ENCODE data around the gene ITPR1.

The ITPR1 gene

DNA sequence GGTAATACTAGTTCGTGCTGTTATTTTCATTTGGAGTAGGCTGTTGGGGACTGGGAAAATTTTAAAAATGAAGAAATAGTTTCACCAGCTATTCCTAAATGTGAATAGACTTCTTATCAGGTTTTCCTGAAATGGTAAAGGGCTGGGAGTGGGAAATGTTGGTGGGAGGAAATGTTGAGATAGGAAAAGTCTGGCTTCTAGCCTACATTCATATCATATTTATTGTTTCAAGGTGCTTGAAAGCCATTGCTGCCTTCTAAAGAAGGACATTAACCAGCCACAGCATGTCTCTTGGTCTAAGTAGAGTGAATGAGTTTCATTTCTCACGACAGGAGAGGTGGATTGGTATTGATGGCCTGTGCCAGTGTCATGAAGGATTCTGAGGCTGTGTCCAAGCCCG is 288.9 kb downstream of the ITPR1 start:
- DNase-seq (ENCODE audit: low read depth), result no peak

DNA sequence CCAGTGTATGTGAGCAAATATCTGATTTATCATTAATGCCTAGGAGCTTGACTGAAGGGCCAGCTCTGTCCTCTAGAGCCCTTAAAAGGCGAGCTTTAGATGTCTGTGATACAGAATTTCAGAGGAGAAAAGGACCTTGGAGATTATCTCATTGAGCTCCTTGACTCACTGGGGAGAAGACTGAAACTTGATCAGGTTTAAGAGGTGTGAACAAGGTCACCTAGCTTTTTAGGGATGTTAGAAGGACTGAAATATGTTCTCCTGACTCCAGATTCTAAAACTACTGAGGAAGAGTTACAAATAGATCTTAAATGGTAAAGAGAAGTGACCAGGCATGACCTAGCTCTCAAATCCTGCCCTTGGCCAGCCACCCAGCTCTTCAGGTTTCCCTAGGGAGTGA is 292.4 kb downstream of the ITPR1 start:
- no peak for DNase-seq (ENCODE audit: low read depth)

DNA sequence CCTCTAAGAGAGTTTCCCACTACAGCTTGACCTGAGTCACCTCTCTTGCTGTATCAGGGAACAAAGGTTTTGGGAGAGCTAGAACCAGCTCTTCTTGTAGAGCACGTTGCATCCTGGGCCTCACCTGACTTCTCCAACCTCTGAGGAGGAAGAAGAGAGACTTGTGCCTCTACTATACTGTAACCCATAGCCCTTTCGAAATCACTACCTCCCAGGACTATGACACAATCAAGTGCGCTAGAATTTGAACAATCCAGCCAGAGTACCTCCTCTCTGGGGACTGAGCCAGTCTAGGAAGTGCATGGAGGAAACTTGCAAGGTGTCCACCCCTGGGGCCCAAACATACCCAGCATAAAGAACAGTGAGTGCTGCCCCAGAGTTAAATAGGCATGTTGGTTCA is 293.3 kb downstream of the ITPR1 start:
- DNase-seq (ENCODE audit: low read depth), result no peak

DNA sequence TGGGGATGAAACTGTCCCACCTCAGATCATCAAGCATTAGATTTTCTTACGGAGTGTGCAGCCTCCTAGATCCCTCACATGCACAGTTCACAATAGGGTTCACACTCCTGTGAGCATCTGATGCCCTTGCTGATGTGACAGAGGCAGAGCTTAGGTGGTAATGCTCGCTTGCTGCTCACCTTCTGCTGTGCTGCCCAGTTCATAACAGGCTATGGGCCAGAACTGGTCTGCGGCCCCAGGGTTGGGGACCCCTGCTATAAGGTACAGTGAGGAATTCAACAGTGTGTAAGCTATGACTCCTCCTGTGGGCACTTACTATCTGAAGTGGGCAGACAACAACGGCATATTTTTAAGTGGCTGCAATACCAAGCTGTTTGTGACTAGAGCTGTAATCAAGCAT is 298.2 kb downstream of the ITPR1 start:
- DNase-seq (ENCODE audit: low read depth), result no peak

DNA sequence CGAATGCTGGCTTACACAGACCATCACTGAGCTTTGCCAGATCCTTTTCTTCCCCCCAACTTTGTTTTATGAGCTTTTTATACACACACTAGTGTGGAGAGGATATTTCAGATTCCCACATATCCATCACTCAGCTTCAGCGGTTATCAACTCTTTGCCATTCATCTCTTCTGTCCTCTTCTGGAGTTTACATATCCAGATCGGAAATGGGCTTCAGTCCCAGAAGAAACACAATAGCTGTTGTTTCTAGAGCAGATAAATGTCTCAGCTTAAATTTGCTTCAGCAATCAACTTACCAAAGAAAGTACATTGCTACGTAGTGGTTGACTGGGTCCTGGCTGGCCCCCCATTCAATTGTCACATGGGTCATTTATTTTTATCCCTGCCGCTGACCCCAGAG is 300.2 kb downstream of the ITPR1 start:
- DNase-seq (ENCODE audit: low read depth), result no peak

DNA sequence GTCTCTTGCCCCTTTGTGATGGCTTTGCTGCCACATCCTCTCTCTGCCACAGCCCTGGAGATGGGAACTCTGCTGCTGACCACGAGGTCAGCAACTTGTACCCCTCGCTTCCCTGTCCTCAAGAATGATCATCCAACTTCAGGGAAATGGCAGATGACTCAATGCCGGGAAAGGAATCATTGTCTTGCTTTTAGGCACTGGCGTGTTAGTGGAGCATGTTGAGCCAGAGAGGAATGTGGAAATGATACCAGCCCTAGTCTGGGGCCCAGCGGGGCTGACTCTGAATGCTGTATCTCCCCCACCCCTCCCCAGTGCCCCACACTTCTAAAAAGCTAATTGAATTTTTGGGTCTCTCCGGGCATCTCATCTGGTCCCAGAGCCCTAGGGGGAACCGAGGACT is 301.2 kb downstream of the ITPR1 start:
- DNase-seq (ENCODE audit: low read depth), result no peak

DNA sequence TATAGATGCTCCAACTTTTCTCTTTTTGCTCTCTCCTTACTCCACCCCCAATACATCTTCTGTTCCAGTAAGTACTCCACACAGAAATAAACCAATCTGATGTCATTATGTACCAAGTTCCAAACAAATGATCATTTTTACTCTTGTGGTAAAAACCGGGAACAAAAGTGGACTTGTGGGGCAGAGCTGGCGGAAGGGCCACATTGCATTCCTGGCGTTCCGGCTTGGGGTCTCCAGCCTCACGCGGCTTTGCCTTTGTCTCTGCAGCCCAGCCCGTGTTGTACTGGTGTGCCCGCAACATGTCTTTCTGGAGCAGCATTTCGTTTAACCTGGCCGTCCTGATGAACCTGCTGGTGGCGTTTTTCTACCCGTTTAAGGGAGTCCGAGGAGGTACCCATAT is 301.6 kb downstream of the ITPR1 start:
- DNase-seq (ENCODE audit: low read depth), result no peak

DNA sequence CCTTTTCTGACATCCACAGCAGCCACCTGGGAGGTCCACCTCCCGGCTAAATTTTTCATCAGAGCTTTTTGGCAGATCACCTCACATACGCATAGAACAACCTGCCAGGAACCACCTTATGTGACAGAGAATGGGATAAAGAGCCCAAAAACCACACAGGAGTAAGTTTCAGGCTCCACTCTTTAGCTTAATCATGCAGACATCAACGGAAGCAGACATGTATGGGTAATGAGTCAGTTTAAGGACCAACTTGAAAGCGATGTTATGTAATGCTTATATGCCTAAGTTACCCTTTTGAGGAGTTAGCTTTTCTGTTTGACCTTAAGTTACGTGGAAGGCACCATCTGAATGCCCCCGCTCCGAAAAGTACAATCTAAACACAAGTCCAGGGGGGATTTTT is 302.8 kb downstream of the ITPR1 start:
- no peak for DNase-seq (ENCODE audit: low read depth)

DNA sequence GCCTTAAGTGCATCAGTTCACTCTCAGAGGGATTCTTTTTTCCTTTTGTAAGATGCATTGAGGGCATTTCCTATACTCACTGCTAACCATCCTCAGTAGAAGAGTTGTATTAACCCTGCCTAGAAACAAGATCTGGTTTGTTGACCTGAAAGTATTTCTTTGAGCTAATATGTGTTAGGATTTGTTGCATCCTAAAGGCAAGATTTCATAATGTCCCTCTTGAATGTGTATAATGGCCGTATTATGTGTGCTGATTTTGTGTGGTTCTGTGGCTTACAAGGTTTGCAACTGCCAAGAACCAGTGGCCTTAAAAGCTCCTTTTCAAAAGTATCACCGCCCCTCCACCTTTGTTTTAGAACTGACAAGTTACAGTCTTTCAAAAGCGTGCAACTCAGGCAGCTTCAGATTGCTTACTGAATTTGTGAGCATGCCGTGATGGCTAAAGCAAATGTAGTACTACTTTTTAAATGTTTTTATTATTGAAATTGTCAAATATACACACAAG is 304.1 kb downstream of the ITPR1 start:
- no peak for DNase-seq (ENCODE audit: low read depth)

DNA sequence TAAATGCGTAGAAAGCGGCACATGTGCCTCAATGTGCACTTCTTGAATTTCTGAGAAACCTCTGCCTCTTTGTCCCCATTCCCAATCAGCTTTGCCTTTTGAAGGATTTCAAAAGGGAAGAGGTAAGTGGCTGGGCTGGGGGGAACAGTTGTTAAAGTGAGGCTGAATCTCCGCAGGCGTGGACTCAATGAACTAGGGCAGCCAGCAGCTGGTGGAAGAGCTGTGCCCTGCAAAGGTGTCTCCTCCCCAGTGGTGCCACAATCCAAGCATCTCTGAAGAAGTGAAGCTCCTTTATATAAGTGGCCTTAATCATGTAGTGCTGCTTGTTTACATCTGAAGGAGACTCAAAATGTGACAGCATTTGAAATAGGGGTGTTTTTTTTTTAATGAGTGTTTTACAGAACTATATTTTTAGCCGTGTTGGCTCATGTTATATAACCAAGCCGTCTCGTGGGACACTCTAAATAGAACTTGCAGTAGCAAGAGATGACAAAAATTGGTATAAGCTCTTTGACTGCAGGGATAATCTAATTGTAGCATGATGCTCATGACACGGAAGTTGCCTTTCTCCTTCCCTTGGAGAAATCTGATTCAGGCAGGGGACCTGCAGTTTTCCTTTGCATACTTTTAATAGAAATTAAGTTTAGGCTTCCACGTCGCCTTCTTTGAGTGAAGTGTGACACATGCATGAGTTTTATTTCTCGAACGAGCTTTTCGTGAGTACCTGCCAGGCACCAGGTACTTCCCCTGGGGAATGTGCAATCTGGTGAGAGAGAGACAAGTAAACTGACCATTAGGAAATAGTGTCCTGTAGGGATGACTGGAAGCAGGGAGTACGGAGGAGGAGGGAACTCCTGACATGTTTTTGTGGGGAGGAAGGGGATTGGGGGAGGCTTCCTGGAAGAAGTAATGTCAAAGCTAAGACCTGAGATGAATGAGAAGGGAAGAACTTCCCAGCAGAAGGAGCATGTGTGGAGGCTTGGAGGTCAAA is 306.4 kb downstream of the ITPR1 start:
- no peak for DNase-seq (ENCODE audit: low read depth)

DNA sequence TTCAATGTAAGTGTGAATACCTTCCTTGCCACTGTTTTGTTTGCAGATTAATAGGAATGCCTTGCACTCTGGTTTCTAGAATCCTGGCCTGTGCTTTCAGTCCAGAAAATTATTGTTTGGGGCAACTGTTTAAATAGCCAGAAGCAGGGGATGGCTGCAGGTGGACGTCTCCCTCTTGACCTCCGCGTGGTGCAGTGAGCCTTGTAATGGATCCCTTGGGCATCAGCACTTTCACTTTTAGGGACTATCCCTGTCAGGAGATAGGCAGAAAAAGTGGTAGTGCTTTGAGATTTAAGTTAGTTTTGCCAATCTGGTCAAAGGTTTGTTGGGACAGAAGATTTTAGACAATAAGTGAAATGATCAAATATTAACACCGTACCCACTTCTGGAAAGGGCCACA is 307.4 kb downstream of the ITPR1 start:
- no peak for DNase-seq (ENCODE audit: low read depth)

DNA sequence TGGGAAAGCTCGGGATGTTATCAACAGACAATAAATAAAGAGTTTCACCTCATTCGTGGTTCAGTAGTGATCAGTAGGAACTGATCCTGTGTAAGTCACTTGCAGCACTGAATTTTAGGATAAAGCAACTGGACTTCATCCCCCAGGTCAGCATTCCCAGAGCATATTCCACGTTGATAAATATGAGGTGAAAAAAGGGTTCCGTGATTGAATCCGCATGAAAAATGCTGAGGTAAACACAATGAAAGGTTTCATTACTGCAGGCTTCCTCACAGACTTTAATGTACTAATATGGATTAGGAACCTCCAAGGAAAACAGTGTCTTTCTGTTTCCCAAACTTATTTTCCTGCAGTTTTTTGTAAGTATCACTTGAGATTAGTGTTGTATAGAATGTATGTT is 308.7 kb downstream of the ITPR1 start:
- DNase-seq (ENCODE audit: low read depth), result no peak

DNA sequence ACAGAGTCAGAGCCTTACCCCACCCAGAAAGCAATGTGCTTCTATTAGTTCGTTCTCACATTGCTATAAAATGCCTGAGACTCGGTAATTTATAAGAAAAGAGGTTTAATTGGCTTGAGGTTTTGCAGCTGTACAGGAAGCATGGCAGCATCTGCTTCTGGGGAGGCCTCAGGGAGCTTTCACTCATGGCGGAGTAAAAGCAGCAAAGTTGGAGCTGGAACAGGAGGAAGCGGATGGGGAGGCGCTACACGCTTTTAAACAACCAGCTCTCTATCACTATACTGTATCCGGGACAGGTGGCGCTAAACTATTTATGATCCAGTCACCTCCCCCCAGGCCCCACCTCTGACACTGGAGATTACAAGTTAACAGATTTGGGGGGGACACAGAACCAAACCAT is 309.8 kb downstream of the ITPR1 start:
- no peak for DNase-seq (ENCODE audit: low read depth)

DNA sequence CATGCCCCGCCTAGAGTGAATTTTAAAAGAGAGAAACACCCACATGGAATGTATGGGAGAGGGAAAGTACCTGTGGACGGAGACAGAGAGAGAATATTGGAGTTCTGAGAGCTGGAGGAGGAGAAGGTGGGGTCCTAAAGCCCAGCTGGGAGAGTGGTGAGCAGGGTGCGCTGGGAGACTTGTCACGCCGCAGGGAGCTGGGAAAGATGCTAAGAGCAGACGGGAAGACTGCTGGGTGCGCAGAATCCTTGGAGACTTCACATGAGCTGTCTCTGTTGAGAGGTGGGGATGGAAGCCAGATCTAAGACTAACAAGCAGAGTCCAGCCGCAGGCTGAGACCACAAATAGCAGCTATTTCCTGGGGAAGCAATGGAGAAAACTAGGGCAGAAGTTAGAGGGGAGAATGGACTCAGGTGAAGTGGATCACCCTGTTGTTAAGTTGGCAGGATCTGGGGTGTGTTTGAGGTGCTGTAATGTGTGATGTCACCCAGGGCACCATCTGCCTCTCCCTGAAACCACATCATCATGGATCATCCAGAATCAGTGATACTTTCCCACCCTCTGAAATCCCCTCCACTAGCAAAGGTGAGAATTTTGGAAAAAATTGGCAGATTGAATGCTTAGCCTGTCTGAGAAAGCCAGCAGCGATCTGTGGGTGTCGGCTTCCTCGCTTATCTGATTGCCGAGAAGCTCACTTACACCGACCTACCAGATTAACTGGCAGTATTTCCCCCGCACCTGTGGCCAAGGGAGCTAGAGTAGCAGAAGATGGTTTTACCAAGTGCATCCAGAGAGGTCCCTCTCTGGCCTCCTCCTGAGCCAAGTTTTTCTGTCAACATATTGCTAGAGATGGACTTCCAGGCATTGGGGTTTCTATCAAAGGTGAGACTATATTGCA is 311.3 kb downstream of the ITPR1 start:
- DNase-seq (ENCODE audit: low read depth), result no peak

DNA sequence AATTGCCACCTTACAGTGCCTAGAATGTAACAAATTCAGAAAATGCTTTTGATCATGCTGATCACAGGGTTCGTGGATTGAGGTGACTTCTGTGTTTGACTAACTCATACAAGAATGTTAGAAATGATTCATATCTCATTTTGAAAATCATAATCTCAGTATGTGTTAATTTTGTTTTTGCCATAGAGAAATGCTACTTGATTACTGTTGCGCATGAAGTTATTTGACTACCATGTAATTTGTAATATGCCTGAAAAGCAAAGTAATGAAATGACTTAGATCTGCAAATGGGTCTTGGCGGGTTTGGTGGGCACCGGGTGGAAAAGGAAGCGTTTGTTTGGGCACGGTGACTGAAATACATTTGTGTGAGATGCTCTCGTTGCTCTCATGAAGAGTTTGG is 312.5 kb downstream of the ITPR1 start:
- no peak for DNase-seq (ENCODE audit: low read depth)

DNA sequence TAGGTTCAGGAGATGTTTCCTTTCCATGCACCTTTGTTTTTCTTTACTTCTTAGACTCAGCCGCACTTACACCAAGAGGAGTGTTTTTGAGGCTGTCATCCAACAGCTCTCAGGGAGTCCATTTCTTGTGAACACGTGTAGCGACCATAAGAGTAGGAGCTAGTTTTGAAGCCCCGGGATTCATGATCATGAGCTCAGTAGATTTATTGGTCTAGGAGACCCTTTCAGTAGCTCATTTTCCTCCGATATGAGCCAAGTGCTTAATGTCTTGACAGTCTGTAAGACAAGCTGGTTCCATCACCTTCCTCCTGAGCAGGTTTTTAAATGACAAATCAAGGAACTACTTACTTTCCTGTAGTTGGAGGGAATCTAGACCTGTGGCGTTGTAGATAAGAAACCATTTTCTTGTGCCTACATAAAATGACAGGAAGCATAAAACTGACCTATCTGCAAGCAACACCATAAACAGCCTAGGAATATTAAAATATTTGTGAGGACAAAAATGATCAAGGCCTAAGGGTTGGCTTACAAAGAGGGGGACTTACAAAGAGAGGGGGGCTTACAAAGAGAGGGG is 313.5 kb downstream of the ITPR1 start:
- DNase-seq (ENCODE audit: low read depth), result no peak

DNA sequence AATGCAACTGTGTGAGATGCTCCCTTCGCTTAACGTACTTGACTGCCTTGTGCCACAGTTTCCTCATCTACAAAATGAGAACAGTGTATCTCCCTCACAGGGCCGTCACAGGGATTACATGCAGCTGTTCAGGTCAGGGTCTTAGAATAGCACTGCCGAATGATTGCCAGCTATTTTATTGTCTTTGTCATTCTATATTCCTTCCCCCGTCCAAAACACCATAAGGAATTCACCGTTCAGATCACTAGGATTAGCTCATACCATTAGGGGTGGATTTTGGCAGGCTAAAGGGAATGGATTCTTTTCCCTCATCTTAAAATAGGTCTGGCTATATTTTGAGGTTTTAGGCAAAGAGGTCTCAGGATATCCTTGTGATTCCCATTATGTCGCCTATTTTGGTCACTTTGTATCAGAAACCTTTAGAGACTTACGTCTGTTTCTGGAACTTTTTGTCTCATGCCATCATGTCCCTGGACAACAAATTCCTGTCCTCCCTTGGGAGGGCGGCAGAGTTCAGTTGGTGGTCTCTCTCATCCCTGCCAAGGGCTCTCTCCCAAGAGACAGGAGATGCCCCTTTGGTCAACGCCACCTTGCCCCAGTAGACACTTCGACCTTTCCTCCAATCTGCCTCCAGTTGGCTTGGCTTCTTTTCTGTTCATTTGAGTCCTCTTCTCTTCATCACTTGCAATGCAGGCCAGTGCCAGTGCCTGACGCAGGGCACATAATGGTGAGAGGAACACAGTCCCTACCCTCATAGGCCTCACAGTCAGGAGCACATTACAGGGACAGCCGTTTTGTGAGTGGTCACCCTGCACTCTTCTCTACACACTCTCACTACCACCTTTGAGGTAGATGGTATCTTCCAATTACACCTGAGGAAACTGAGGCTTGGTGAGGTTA is 314.5 kb downstream of the ITPR1 start:
- DNase-seq (ENCODE audit: low read depth), result no peak

DNA sequence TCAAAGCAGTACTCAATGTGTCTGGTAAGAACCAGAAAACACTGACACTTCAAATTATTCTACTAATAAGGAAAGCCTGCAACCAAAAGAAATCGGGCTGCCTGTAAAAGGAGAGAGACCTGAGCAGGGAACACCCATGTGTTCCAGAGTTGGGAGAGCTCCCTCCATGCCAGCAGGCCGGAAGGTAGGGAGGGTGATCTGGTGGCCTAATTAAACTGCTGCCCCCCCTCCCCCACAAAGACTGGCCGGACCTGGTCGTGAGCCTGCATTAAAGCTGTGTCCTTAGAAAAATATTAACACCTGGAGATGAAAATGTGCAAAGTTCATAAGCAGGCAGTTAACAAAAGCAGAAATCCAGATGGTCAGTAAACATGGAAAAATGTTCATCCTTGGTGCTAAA is 315.5 kb downstream of the ITPR1 start:
- no peak for DNase-seq (ENCODE audit: low read depth)

DNA sequence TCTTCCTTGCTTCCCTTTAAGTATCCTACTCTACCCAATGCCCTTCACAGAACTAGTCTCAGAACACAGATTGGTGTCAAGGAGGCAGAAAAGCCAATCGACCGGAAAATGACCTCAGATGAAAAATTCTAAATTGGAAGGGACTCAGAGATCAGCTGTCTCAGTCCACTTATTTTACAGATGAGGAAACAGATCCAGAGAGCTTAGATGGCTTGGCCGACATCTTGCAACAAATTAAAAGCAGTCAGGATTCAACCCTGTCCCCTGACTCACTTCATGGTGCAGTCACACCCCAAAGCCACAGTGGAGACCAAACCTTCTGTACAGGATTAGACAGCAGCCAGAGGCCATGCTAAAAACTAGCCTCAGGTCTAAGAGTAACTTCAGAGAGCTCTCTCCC is 316.8 kb downstream of the ITPR1 start:
- DNase-seq (ENCODE audit: low read depth), result no peak

DNA sequence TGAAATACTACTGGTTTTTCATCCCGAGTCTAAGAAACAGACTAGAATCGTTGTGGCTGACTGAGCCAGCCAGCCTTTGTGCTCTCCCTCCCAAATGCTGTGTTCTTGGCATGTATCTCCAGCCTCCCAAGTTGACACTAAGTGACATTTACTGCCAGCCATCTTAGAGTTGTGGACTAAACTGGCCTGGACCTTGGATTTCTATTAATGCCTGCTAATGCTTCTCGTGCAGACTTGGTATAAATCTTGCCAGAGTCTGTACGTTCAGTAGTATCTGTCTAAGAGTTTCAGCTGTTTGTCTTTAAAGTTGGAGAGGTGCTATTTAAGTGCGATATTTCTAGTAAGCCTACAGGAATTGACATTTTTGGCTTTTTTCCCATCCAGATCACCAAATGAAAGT is 319.4 kb downstream of the ITPR1 start:
- DNase-seq (ENCODE audit: low read depth), result no peak

DNA sequence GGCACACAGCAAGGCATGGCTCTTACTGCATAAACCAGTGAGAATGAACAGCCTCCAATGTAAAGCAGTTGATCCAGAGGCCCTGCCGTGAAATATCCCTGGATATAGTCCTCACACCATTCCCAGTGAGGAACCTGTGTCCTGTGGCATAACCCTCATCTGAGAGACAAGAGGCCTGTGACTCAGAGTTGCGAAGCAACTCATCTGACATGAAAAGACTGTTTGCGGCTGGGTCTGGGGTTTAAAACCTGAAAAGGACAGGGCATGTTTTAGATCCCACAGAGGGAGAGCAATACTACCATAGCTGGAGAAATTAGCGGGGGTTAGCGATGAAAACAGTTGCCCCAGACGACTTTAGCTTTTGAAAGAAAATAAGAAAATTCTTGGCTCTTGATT is 320.8 kb downstream of the ITPR1 start:
- no peak for DNase-seq (ENCODE audit: low read depth)

Data from HS-27A (cell line).